Measurements from ENCODE around the gene SEMA5B.

DNA sequence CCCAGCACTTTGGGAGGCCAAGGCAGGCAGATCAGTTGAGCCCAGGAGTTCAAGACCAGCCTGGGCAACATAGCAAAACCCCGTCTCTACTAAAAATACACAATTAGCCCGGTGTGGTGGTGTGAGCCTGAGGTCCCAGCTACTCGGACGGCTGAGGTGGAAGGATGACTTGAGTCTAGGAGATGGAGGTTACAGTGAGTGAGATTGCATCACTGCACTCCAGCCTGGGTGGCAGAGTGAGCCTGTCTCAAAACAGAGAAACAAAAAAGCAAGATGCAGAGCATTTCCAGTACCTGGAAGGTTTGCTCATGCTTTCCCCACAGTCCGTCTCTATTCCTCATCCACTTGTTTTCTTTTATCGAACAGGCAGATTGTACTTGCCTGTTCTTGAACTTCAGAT, 35.5 kb upstream of the SEMA5B start:
- TF ChIP-seq POLR2AphosphoS5 (IDR thresholded peaks at IDR 0.05) = no peak
- TF ChIP-seq, protein P1, sequence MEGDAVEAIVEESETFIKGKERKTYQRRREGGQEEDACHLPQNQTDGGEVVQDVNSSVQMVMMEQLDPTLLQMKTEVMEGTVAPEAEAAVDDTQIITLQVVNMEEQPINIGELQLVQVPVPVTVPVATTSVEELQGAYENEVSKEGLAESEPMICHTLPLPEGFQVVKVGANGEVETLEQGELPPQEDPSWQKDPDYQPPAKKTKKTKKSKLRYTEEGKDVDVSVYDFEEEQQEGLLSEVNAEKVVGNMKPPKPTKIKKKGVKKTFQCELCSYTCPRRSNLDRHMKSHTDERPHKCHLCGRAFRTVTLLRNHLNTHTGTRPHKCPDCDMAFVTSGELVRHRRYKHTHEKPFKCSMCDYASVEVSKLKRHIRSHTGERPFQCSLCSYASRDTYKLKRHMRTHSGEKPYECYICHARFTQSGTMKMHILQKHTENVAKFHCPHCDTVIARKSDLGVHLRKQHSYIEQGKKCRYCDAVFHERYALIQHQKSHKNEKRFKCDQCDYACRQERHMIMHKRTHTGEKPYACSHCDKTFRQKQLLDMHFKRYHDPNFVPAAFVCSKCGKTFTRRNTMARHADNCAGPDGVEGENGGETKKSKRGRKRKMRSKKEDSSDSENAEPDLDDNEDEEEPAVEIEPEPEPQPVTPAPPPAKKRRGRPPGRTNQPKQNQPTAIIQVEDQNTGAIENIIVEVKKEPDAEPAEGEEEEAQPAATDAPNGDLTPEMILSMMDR (IDR thresholded peaks at IDR 0.05) = no peak
- no peak for TF ChIP-seq POLR2A (IDR thresholded peaks at IDR 0.05)
